Neural cell (in vitro differentiated cells): ENCODE data around the gene TMEM80. TPM values are rescaled to one million over a fixed set of nuclear protein-coding genes. Genes with fewer than 3 reads are reported as not detected.

Source experiments
- H2AFZ ChIP-seq: fragments of 200-600, 300-800 bp; sonication (generic), shearing (Covaris generic); 2 replicates; pipeline ENCODE4 v1.6.0; 2014; ENCODE audit warnings: low read depth, mild to moderate bottlenecking, antibody characterized with exemption, low read length, moderate library complexity
- H3F3A ChIP-seq: fragments of 200-600 bp; shearing (Covaris generic); 2 replicates; pipeline ENCODE4 v1.6.1; 2016; ENCODE audit warnings: mild to moderate bottlenecking, moderate library complexity, mixed read lengths, antibody characterized with exemption, low read length; ENCODE audit not compliant: insufficient read depth, poor library complexity, severe bottlenecking
- H3K27ac ChIP-seq: fragments of 200-600, 300-800 bp; sonication (generic), shearing (Covaris generic); 2 replicates; pipeline ENCODE4 v1.5.1; 2014; ENCODE audit warnings: mild to moderate bottlenecking, low read length, moderate library complexity
- H3K27me3 ChIP-seq: fragments of 300-800, 200-600 bp; sonication (generic), shearing (Covaris generic); 2 replicates; pipeline ENCODE4 v1.6.0; 2014; ENCODE audit warnings: mild to moderate bottlenecking, low read depth, low read length, moderate library complexity; ENCODE audit not compliant: insufficient read depth
- H3K36me3 ChIP-seq: fragments of 300-800, 200-600 bp; sonication (generic), shearing (Covaris generic); 2 replicates; pipeline ENCODE4 v1.5.1; 2014; ENCODE audit warnings: mild to moderate bottlenecking, antibody characterized with exemption, low read length, moderate library complexity; ENCODE audit not compliant: insufficient read depth
- H3K4me2 ChIP-seq: fragments of 300-800, 200-600 bp; sonication (generic), shearing (Covaris generic); 2 replicates; pipeline ENCODE4 v1.6.0; 2014; ENCODE audit warnings: mild to moderate bottlenecking, low read length
- H3K4me3 ChIP-seq: fragments of 300-800, 200-600 bp; sonication (generic), shearing (Covaris generic); 2 replicates; pipeline ENCODE4 v1.5.1; 2014; ENCODE audit warnings: mild to moderate bottlenecking, low read length, moderate library complexity
- H3K79me2 ChIP-seq: fragments of 200-600 bp; shearing (Covaris generic); replicated peaks from 2 replicates; pipeline ENCODE4 v1.6.0; 2014; ENCODE audit warnings: mild to moderate bottlenecking, low read length, moderate library complexity; ENCODE audit not compliant: insufficient read depth
- H3K9ac ChIP-seq: fragments of 300-800, 200-600 bp; sonication (generic), shearing (Covaris generic); 2 replicates; pipeline ENCODE4 v1.6.1; 2016; ENCODE audit warnings: mild to moderate bottlenecking, low read length, mixed read lengths
- H3K9me2 ChIP-seq: fragments of 200-600 bp; shearing (Covaris generic); 2 replicates; pipeline ENCODE4 v1.6.1; 2016; ENCODE audit warnings: mild to moderate bottlenecking, low read length, mixed read lengths; ENCODE audit not compliant: insufficient read depth
- H3K9me3 ChIP-seq: fragments of 200-600, 300-800 bp; sonication (generic), shearing (Covaris generic); 2 replicates; pipeline ENCODE4 v1.6.1; 2016; ENCODE audit warnings: mild to moderate bottlenecking, mixed run types, low read length, moderate library complexity, mixed read lengths
- H4K20me1 ChIP-seq: fragments of 200-600 bp; shearing (Covaris generic); 2 replicates; pipeline ENCODE4 v1.6.1; 2016; ENCODE audit warnings: mild to moderate bottlenecking, mixed run types; ENCODE audit not compliant: insufficient read depth
- CTCF ChIP-seq: fragments of 450-650 bp; IDR thresholded peaks from 2 replicates; pipeline ENCODE4 v1.5.1; 2014; ENCODE audit warnings: antibody characterized with exemption, mild to moderate bottlenecking, moderate library complexity; ENCODE audit not compliant: poor library complexity, severe bottlenecking
- EP300 ChIP-seq: fragments of 450-650 bp; conservative IDR thresholded peaks from 2 replicates; pipeline ENCODE4 v1.6.1; 2014; ENCODE audit warnings: antibody characterized with exemption, mild to moderate bottlenecking, moderate library complexity; ENCODE audit not compliant: poor library complexity, severe bottlenecking
- EZH2 ChIP-seq: fragments of 200-600, 300-800 bp; shearing (Covaris generic), sonication (generic); IDR thresholded peaks from 2 replicates; pipeline ENCODE4 v1.6.1; 2014; ENCODE audit warnings: antibody characterized with exemption, low read length, borderline replicate concordance, mild to moderate bottlenecking; ENCODE audit not compliant: insufficient read depth, poor library complexity, severe bottlenecking
- MXI1 ChIP-seq: fragments of 450-650 bp; conservative IDR thresholded peaks from 2 replicates; pipeline ENCODE4 v1.6.1; 2014; ENCODE audit warnings: antibody characterized with exemption, mild to moderate bottlenecking; ENCODE audit not compliant: poor library complexity, severe bottlenecking
- POLR2AphosphoS5 ChIP-seq: IDR thresholded peaks from 2 replicates; pipeline ENCODE4 v1.6.1; 2012
- RAD21 ChIP-seq: fragments of 450-650 bp; conservative IDR thresholded peaks from 2 replicates; pipeline ENCODE4 v1.6.1; 2014; ENCODE audit warnings: antibody characterized with exemption, mild to moderate bottlenecking, moderate library complexity
- REST ChIP-seq: IDR thresholded peaks from 2 replicates; pipeline ENCODE4 v1.6.1; 2012; ENCODE audit warnings: borderline replicate concordance
- SMC3 ChIP-seq: fragments of 450-650 bp; conservative IDR thresholded peaks from 2 replicates; pipeline ENCODE4 v1.6.1; 2014; ENCODE audit warnings: antibody characterized with exemption, mild to moderate bottlenecking, moderate library complexity; ENCODE audit not compliant: poor library complexity
- TAF1 ChIP-seq: IDR thresholded peaks from 2 replicates; pipeline ENCODE4 v1.6.1; 2012; ENCODE audit warnings: low read depth
- polyA plus RNA-seq: library from polyadenylated mRNA; depleted of rRNA; stranded (reverse); fragments of >200 nt; gene quantifications from 2 replicates; pipeline ENCODE4 v1.2.3, GENCODE V29; 2014

The TMEM80 gene
- polyA plus RNA-seq, 1 donor from 2014 or later = 23.1 TPM

GRCh38 chr11:728901-729491 is 33.4 kb downstream of the TMEM80 start:
- H3K9ac ChIP-seq = no peak overlapping the region

GRCh38 chr11:729492-730074 is 34.0 kb downstream of the TMEM80 start:
- Histone ChIP-seq H3K9me3 (no peaks in the 10 kb centered on the region), H3K9me2 (no peaks in the 10 kb centered on the region), H2AFZ (no peak overlapping the region), H4K20me1 (no peaks in the 10 kb centered on the region), H3K27ac (no peak overlapping the region), H3K36me3 (no peaks in the 10 kb centered on the region), H3K79me2 (no peaks in the 10 kb centered on the region), H3F3A (no peaks in the 10 kb centered on the region), H3K4me3 (no peak overlapping the region), H3K9ac (no peak overlapping the region), H3K4me2 (no peak overlapping the region), H3K27me3 (peaks cover 31% of the 10 kb centered on the region)
- TF ChIP-seq POLR2AphosphoS5 (no peak), TAF1 (no peak), EP300 (no peak), SMC3 (no peak), REST (no peak), RAD21 (no peak), EZH2 (no peak), MXI1 (no peak)

More at GRCh38 chr11:728901-729491, 33.4 kb downstream of the TMEM80 start:
- no peak overlapping the region for H3K27ac ChIP-seq
- no peak overlapping the region for H3K4me3 ChIP-seq
- H2AFZ ChIP-seq = no peak overlapping the region
- H3K36me3 ChIP-seq = no peaks in the 10 kb centered on the region
- TF ChIP-seq SMC3 (no peak), REST (no peak), RAD21 (no peak), TAF1 (no peak), CTCF (no peak), EP300 (no peak), MXI1 (no peak), EZH2 (no peak), POLR2AphosphoS5 (no peak)
- no peaks in the 10 kb centered on the region for H3K79me2 ChIP-seq
- H3K27me3 ChIP-seq = peaks cover 37% of the 10 kb centered on the region
- H3F3A ChIP-seq = no peaks in the 10 kb centered on the region
- no peaks in the 10 kb centered on the region for H3K9me3 ChIP-seq
- H3K9me2 ChIP-seq = no peaks in the 10 kb centered on the region
- H3K4me2 ChIP-seq = no peak overlapping the region
- no peaks in the 10 kb centered on the region for H4K20me1 ChIP-seq
